Measurements from ENCODE around the gene LUZP1.

DNA sequence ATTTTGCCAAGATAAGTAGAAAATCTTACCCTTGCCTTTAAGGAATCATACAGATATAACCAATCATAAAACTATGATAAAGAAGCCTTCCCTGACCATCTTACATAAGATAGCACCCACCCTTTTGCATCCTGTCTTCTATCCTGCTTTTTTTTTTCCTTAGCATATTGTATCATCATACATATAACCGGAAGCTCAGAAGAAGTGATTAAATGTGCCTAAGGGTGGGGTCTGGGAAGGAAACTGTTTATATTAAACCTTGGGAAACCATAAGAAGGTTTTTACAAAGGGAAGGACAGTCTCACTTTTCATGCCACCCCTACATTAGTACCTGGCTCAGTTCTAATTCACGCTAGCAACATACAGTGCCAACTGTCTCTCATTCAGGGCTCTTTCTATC lies 66.8 kb downstream of the LUZP1 start:
- TF ChIP-seq, protein P1, sequence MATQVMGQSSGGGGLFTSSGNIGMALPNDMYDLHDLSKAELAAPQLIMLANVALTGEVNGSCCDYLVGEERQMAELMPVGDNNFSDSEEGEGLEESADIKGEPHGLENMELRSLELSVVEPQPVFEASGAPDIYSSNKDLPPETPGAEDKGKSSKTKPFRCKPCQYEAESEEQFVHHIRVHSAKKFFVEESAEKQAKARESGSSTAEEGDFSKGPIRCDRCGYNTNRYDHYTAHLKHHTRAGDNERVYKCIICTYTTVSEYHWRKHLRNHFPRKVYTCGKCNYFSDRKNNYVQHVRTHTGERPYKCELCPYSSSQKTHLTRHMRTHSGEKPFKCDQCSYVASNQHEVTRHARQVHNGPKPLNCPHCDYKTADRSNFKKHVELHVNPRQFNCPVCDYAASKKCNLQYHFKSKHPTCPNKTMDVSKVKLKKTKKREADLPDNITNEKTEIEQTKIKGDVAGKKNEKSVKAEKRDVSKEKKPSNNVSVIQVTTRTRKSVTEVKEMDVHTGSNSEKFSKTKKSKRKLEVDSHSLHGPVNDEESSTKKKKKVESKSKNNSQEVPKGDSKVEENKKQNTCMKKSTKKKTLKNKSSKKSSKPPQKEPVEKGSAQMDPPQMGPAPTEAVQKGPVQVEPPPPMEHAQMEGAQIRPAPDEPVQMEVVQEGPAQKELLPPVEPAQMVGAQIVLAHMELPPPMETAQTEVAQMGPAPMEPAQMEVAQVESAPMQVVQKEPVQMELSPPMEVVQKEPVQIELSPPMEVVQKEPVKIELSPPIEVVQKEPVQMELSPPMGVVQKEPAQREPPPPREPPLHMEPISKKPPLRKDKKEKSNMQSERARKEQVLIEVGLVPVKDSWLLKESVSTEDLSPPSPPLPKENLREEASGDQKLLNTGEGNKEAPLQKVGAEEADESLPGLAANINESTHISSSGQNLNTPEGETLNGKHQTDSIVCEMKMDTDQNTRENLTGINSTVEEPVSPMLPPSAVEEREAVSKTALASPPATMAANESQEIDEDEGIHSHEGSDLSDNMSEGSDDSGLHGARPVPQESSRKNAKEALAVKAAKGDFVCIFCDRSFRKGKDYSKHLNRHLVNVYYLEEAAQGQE (tag by site-specific recombination; IDR thresholded peaks at IDR 0.05): no peak
- TF ChIP-seq, protein P2, sequence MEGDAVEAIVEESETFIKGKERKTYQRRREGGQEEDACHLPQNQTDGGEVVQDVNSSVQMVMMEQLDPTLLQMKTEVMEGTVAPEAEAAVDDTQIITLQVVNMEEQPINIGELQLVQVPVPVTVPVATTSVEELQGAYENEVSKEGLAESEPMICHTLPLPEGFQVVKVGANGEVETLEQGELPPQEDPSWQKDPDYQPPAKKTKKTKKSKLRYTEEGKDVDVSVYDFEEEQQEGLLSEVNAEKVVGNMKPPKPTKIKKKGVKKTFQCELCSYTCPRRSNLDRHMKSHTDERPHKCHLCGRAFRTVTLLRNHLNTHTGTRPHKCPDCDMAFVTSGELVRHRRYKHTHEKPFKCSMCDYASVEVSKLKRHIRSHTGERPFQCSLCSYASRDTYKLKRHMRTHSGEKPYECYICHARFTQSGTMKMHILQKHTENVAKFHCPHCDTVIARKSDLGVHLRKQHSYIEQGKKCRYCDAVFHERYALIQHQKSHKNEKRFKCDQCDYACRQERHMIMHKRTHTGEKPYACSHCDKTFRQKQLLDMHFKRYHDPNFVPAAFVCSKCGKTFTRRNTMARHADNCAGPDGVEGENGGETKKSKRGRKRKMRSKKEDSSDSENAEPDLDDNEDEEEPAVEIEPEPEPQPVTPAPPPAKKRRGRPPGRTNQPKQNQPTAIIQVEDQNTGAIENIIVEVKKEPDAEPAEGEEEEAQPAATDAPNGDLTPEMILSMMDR (tag by site-specific recombination; IDR thresholded peaks at IDR 0.05): no peak
- TF ChIP-seq ZNF121 (tag by site-specific recombination; IDR thresholded peaks at IDR 0.05): no peak
